ENCODE measurements around the gene RTKN2.

- no peak for TF ChIP-seq EP300 (IDR thresholded peaks at IDR 0.05)
- TF ChIP-seq CTCF (IDR thresholded peaks at IDR 0.05) = no peak
- no peak for TF ChIP-seq POLR2AphosphoS5 (IDR thresholded peaks at IDR 0.05)
Observed at GRCh38 chr10:62166331-62167131, 102.1 kb downstream of the RTKN2 start.
